NOMO-1 (cell line): ENCODE data around the gene KCNIP1.

ENCODE experiments used
- DNase-seq, 2 experiments: peaks; one replicate each; lab custom pipeline; 2025; ENCODE audit not compliant: unreplicated experiment in 2 of 2; lab: John Stamatoyannopoulos, UW

Gene KCNIP1

DNA sequence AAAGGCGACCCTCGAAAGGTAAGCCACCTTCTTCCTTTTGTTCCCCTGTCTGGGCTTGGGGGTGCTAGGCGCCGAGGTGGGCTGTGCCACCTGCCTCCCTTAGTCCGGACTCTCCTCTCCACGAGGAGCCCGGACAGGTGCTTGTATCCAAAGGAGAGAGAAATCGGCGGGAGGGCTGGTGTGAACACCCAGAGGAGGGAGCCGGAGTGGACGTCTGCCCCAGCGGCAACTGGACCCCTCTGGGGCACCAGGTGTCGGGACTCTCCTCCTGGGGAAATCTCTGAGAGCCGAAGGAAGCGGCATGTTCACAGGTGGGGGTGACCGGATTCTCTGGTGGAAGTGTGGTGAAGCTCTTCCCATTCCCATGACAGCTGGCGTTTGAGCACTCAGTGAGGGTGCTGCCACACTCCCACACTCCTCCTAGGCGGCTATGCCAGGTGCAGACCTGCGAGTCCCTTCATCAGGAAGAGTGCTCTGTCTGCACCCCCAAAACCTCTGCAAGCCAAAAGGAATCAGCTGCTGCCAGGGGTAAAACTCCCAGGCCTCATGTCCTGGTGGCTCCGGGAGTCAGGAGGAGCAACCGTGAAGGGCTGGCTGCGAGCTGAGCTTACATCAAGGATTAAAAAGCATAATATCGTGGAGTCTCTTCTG, 921 bp downstream of the KCNIP1 start:
- DNase-seq: no peak

DNA sequence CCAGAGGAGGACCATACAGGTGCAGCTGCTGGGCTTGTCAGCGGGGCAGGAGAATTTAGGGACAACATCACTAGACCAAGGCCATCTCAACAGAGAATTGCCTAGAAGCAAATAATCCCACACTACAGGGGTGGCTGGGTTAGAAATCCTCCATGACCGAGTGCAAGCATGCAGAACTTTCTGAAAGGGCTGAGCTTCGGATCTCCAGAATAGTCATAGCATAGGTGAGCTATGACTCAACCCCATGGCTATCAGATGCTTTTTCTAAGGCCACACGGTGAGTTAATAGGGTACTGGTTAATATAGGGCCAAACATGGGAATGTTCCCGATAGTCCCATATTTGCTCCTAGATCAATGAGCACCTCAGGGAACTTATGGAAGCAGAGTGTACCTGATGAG, 4.2 kb downstream of the KCNIP1 start:
- DNase-seq: no peak

DNA sequence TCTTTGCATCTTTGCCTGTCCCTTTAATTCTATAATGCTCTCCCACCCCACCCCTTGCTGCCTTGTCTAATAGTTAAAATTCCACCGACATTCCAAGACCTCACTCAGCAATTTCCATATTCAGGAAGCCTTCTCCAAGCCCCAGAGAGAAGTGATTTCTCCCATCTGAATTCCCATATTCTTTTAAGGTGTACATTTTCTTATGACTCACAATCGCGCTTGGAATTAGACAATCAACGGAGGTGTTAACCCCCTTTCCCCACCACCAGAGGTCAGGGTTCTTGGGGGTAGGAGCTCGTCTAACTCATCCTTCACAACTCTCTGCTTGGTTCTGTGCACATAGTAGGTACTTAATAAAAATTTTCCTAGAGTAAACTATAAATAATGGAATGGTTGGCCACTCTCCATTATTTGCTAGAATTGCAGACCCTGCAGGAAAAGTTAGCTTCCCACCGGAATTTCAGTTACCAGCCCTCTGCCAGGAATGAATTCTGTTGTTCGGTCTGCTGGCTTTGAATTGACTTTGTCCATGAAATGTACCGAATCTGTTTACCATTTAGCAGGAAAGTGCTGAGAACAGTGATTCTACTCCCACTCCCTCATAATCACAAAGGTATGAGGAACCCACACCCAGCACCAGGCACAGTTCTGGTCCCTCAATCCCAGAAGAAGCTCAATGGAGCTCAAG, 5.0 kb downstream of the KCNIP1 start:
- no peak for DNase-seq

DNA sequence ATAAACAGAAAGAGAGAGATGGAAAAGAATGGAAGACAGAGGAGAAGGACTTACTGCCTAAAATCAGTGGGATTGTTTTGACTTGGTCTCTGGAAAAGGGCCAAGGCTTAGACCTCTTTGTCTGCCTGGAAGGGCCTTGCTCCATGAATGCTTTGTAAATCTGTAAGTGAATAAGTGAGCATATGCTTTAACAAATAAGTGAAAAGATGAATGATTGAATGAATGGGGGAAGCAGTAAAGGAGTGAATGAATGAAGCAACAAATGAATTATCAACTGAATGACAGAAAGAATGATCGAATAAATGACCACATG, 5.5 kb downstream of the KCNIP1 start:
- no peak for DNase-seq

DNA sequence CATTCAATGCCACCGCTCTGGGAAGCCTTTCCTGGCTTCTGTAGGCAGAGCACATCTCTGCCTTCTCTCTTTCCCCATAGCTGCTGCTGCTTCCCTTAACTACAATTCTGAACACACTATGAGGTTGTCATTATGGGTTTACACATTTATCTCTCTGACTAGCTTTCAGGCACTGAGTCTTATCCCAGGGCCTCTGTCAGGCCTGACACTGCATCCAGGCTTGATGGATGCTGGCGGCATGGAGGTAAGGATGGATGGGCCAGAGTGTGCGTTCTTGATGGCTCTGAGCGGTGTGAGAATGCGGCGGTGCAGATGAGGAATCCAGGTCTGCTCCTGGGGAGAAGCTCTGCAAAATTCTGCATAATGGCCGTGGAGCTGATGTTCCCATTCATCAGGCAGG, 6.3 kb downstream of the KCNIP1 start:
- no peak for DNase-seq

DNA sequence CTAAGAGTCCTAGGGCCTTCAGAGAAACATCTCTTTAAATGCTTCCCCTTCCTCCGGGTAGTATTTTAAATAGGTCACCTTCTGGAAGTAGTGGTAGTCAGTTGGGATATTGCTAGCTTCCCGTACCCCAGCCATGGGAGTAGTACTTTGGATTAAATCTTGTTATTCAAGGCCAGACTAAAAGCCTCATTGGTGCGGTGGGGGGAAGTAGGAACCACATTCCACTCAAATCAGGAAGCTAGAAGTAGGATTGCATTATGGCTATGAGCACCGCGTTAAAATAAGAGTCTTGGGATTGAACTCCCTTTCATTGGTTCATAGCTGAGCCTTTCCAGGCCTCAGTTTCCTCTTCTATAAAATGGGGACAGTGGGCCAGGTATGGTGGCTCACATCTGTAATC, 6.7 kb downstream of the KCNIP1 start:
- no peak for DNase-seq

DNA sequence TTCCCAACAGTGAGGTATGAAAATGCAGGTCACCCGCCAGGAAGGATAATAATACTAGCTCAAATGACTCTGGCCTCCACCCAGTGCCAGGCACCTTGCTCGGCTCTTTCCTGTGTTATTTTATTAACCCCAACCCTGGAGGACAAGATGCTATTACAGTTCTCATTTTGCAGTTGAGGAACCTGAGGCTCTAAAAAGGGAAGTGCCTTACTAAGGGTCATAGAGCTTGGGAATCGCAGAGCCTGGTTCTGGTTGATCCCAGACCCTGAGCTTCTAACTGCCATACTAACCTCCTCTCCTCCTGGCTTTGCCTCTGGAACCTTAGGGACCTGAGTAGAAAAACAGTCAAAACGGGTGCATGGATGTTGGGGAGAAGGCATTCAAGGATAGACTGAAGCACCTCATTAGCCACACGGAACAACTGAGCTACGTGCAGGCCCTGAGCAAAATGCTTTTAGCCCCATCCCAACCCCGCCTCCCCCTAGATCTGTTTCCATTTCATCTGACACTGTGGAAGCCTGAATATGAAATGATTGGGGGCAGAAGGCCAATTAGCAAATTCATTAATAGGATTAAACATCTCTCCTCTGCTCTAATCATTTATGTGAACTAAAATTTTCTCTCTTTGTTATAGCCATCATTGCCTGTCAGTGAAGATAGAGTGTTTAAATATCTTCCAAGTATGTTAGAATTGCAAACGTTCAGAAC, 7.9 kb downstream of the KCNIP1 start:
- peak; percentile 33 to 49 for DNase-seq

DNA sequence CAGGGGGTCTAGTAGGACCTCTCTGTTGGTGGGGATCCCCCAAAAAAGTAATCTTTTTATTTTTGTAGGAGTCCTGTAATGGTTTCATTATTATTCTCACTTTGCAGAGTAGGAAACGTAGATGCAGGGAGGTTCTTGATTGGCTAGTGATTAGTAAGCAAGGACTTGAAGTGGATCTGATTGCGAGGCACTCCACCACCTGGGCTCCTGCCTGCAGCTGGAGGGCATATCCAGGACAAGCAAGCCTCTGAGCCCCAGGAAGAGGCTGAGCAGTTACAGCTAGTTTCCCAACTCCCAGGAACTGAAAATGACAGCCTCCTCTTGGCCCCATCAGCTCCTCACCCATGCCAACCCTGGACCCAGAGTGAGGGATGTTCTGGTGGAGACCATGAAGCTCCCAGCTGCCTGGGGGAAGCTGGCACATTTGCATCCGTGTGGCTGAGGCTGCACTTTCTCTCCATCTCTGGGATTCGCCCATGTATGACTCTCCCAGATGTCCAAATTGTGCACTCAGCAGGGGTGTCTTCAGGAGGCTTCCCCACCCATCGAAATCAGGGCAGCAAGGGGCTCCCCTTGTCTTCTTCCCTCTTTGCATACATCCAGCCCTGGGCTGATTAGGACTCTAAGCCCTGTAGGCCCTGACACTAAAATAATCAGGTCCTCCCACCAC, 10.2 kb downstream of the KCNIP1 start:
- no peak for DNase-seq

DNA sequence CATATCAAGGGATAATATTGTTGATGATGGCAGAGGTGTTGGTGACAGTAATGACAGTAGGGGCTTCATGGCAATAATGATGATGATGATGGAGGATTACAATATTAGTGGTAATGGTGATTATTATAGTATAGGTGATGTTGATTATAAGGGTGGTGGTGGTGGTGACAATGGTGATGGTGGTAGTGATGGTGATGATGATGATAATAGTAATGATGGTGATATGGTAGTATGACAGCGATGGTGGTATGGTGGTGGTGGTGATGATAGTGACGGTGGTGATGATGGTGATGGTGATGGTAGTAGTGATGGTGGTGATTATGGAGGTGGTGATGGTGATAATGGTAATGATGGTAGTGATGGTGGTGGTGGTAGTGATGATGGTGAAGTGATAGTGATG, 13.6 kb downstream of the KCNIP1 start:
- no peak for DNase-seq

DNA sequence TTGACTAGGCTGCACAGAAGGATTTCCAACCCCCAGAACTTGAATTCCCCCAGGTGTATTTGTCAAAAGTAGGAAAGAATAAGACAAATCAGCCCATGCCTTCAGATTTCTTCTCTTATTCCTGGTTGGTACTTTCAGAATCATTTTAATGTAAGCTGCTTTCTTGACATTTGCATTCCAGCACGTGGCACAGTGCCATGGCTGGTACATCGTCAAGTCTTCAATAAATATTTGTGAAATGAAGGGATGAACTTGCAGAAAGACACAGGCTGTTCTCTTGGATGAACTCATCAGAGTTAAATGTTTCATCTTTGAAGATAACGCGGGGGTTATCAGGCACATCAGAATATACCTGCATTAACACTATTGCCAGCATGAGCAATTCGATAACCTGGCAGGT, 14.5 kb downstream of the KCNIP1 start:
- no peak for DNase-seq

DNA sequence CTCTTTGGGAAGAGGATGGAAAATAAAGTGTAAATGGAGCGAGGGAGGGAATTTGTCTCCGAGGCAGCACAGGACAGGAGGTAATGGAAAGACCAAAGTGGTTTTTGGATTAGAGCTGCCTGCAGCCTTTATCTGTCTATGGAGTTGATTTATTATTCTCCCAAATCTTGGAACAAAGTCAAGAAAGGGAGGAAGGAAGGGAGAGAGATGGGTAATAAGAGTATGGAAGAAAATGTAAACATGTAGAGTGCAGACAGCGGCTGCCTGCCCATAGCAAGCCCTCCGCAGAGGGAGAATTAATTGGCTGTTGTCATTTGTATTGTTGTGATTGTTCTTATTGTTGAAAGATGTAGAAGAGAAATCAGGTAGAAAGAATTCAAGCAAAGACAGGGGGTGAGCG, 15.7 kb downstream of the KCNIP1 start:
- no peak for DNase-seq

DNA sequence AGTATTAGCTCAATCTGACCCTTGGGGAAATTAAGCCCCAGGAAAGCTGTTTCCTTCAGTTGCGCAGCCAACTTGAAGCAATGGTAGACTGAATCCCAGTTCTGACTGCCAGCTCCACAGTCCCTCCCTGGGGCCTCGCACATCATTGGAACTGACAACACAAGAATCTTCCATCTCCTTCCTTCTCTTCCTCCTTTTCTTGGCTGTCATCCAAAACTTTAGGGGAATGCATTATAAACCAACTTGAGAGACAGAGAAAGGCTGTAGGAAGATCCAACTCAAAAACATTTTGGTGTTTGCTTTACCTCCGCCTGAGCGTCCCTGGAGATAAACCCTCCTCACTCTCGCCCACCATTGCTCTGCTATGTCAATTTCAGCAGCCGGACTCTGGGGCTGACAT, 16.6 kb downstream of the KCNIP1 start:
- no peak for DNase-seq

DNA sequence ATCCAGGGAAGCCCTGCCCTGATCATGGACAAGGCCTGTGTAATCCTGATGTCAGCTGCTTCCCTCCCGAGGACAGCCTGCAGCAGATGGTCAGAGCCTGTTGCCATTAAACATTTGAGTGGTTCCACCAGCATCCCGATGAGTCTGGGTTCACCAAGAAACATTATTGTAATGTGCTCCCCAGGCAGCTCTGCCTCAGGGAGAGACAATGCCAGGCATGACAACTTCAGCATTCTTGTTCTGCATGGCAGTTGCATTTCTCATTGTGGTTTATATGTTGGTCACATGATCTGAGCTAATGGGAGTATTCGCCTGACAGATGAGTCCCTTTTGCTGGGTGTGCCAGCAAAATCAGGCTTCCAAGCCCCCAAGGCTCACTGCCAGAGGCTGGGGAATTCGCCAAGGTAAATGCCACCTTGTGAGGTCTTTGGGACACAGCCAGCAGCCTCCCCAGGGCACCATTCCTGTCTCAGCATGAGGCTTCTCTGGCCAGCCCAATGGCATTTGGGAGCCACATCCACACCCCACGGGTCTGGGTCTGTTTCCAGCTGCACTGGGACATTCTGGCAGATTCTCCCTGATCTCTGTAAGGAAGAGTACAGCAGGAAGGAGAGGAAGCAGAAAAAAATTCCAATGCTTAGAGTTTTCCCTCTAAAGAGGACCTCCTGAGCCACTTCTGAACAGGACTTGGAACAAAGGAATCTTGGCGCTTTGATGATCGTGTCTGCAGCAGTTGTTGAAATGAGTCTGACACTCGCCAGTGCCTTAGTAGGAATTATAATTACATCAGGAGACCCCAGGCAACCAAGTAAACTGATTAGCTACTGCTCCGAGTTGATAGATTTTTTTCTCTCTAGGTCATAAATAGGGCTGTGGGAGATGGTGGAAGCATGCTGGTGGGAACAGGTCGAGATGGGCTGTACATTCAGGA, 18.7 kb downstream of the KCNIP1 start:
- DNase-seq: peak in 1 of 2 experiments; percentile 35

DNA sequence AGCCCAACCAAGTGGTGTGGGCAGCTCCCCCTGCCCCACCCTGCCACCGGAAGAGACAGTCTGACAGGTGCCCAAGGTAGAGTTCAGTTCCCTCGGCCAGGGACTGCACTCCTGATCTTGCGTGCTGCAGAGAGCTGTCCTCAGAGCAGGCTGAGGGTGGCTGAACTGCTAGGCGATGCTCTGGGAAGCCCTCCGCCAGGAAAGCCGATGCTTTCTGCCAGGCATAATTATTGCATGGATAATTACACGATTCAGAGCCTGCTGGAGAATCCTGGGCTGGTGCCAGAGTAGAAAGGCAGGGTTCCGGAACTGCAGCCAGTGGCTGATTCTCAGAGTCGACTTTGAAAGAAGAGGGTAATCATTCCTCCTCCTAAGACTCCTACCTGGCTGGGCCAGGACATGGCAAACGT, 19.3 kb downstream of the KCNIP1 start:
- DNase-seq: no peak

DNA sequence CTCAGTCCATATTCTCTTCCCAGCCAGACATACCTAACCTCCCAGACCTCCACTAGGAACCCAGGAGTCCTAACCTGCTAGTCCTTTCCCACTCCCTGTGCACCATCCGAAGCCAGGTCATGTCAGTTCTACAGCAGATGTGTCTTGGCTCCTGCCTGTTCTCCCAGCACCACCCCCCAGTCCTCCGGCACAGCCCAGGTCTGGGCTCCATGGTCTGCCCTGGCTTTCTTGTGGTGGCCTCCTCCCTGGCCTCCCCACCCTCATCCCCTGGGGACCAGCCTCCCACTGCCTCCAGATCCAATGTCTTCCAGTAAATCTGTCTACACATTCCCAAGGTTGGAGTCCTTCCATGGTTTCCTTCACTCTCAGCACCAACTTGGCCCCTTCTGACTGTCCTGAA, 20.0 kb downstream of the KCNIP1 start:
- no peak for DNase-seq

DNA sequence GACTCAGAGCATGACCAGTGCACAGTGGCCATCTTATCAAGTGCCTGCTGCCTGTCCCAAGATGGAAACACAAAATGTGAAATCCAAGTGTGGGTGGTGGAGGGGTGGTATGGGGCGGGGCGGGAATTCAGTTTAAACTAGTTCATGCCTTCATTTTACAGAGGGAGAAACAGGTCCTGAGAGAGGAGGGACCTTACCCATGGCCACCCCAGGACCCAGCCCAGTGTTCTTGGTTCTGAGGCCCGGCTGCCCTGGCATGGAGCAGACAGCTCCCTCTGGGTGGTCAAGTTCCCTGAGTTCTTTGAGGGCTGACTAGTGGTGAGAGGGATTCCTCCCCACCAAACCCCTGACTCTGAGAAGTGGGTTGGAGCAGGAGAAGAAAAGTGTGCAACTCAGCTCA, 20.8 kb downstream of the KCNIP1 start:
- no peak for DNase-seq

DNA sequence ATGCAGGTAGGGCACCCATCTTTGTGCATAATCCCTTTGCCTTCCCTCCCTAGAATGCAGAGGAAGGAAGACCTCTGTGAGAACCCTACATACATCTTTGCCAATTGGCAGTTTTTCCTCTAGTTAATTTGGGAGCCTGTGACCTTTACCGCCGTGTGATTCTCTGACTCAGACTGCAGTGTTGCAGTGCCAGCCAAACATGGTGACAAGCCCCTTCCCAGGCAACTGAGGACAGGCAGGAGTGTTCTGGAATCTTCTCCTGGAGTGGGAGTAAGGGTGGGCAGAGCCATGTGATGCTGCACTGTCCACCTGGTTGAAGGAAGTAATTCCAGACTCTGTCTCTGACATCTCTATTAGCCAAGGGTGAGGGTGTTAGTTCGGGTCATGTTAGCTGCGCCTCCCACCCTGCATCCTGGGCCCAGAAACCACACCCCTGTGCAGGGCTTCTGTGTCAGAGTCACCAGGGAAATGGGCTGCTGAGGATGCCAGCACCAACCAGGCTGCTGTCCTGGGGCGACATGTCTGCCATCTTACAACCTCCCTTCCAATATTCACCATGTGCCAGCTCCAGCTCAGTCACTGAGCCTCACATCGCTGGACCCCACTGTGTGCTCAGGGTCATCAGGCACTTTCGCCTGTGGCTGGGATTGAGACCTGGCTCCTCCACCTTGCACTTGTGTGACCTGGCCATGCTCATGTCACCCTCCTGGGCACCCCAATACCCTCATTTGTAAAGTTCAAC, 21.8 kb downstream of the KCNIP1 start:
- no peak for DNase-seq

DNA sequence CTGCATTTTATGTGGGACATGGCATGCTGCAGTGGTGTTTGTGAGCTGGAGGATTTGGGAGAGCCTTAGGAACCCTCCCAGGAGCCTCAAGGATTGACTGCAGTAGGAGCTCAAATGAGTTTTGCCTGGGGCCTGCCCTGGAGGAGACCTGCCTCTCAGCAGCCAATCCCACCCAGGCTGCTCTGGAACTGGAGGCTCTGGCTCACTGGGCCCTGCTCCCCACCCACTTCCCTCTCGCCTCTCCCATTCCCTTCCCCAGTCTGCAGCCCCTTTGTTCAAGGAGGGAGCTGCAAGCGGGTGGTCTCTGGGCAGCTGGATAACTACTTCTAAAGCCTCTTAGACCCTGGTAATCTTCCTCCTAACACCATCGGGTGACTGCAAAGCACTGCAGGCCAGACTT, 24.2 kb downstream of the KCNIP1 start:
- no peak for DNase-seq

DNA sequence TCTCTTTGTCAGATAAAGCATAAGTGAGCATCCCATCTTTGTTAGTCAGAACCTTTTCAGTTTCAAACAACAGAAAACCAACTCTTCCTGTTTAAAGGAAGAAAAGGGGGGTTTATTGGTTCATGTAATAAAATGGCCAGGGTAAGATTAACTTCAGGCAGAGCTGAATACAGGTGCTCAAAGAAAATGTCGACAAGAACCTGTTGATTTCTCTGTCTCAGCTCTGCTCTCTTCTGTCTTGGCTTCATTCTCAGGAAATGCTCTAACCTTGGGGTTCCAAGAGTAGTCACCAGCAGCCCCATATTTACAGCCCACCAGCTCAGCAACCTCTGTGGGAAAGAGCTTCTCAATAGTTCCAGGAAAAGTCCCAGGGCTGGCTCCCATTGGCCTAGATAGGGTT, 25.2 kb downstream of the KCNIP1 start:
- no peak for DNase-seq

DNA sequence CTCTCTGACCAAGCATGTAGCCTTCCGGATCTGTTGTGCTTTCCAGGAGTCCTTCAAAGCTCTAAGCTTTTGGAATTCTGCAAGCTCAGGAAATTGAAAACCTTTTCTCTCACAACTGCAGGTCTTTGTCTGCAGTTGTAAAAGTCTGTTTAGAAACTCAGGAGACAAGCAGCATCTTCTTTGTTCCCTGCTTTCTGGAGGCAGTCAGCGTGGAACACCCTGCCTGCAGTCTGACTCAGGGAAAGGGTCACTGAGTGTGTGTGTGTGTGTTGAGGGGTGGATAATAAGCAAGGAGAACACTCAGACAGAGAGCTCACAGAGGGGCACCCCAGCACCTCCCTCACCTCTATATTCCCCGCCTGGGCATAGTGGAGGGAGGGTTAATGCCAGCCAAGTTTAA, 29.1 kb downstream of the KCNIP1 start:
- no peak for DNase-seq
